ENCODE data around the gene NPIPB8.

DNA sequence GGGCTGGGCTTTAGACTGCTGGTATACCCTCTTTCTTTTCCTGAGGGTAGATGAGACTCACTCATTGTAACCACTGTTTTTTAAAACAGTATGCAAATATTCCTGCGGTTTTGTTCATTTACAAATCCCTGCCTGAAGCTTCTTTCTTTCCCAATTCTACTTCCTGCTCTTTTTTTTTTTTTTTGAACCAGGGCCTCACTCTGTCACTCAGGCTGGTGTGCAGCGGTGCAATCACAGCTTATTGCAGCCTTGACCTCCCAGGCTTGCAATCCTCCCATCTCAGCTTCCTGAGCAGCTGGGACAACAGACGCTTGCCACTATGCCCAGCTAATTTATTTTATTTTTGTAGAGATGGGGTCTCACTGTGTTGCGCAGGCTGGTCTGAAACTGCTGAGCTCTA, 20.0 kb upstream of the NPIPB8 start:
- TF ChIP-seq, protein P1, sequence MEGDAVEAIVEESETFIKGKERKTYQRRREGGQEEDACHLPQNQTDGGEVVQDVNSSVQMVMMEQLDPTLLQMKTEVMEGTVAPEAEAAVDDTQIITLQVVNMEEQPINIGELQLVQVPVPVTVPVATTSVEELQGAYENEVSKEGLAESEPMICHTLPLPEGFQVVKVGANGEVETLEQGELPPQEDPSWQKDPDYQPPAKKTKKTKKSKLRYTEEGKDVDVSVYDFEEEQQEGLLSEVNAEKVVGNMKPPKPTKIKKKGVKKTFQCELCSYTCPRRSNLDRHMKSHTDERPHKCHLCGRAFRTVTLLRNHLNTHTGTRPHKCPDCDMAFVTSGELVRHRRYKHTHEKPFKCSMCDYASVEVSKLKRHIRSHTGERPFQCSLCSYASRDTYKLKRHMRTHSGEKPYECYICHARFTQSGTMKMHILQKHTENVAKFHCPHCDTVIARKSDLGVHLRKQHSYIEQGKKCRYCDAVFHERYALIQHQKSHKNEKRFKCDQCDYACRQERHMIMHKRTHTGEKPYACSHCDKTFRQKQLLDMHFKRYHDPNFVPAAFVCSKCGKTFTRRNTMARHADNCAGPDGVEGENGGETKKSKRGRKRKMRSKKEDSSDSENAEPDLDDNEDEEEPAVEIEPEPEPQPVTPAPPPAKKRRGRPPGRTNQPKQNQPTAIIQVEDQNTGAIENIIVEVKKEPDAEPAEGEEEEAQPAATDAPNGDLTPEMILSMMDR (IDR thresholded peaks at IDR 0.05) = no peak
- no peak for TF ChIP-seq POLR2A (IDR thresholded peaks at IDR 0.05)

Measured in ovary (tissue), 3 donors.